AG08396 (cell line): ENCODE data around the gene COMT.
A peak's percentile ranks its signal among the peaks of the same experiment; 100 is the strongest.

Experiments used
- DNase-seq: peaks from one replicate; pipeline ENCODE4 v3.0.0; 2012; ENCODE audit warnings: low spot score, mixed read lengths

COMT gene

GRCh38 chr22:19995611-19996339 lies 54.2 kb downstream of the COMT start:
- DNase-seq, result peak; percentile 84

GRCh38 chr22:19996694-19997384 lies 55.3 kb downstream of the COMT start:
- no peak for DNase-seq

GRCh38 chr22:19997561-19998231 lies 56.1 kb downstream of the COMT start:
- no peak for DNase-seq

- no peak for DNase-seq
Measured at GRCh38 chr22:19998232-19998951, 56.8 kb downstream of the COMT start.

- DNase-seq, result no peak
Measured at GRCh38 chr22:19998991-19999820, 57.6 kb downstream of the COMT start.

- no peak for DNase-seq
Measured at GRCh38 chr22:20000246-20001081, 58.9 kb downstream of the COMT start.

GRCh38 chr22:20001082-20001638 lies 59.6 kb downstream of the COMT start:
- DNase-seq, result no peak

GRCh38 chr22:20002128-20002527 lies 60.6 kb downstream of the COMT start:
- DNase-seq, result no peak

GRCh38 chr22:20002636-20003035 lies 61.1 kb downstream of the COMT start:
- no peak for DNase-seq

GRCh38 chr22:20003304-20003703 lies 61.7 kb downstream of the COMT start:
- no peak for DNase-seq

- no peak for DNase-seq
Measured at GRCh38 chr22:20004464-20004863, 62.9 kb downstream of the COMT start.

- no peak for DNase-seq
Measured at GRCh38 chr22:20008221-20008995, 66.8 kb downstream of the COMT start.

GRCh38 chr22:20009018-20009491 lies 67.5 kb downstream of the COMT start:
- DNase-seq, result no peak

GRCh38 chr22:20009582-20010306 lies 68.2 kb downstream of the COMT start:
- no peak for DNase-seq

GRCh38 chr22:20010307-20011122 lies 68.9 kb downstream of the COMT start:
- no peak for DNase-seq

- DNase-seq, result no peak
Measured at GRCh38 chr22:20011123-20011992, 69.8 kb downstream of the COMT start.
